Ramos (cell line): ENCODE results near the gene ASIC2.

Experiments
- in situ Hi-C: fragments of 300-500 bp; cut with MboI; formaldehyde crosslinking; loops from one replicate; pipeline ENCODE4 v1.14.3; 2022; ENCODE audit warnings: low sequenced_read_pairs; ENCODE audit not compliant: unreplicated experiment

The ASIC2 gene

GRCh38 chr17:33290253-33290652 lies 2.8 kb downstream of the ASIC2 start:
- in situ Hi-C loops: no loop called here

- in situ Hi-C loops: no loop called here
Measured at GRCh38 chr17:33288954-33289353, 4.1 kb downstream of the ASIC2 start.

- in situ Hi-C loops: no loop called here
Measured at GRCh38 chr17:33287096-33287725, 5.9 kb downstream of the ASIC2 start.

- in situ Hi-C loops: no loop called here
Measured at GRCh38 chr17:33285413-33285812, 7.7 kb downstream of the ASIC2 start.

- in situ Hi-C loops: no loop called here
Measured at GRCh38 chr17:33284022-33284421, 9.1 kb downstream of the ASIC2 start.

- in situ Hi-C loops: no loop called here
Measured at GRCh38 chr17:33280162-33280943, 12.7 kb downstream of the ASIC2 start.

GRCh38 chr17:33277436-33278100 lies 15.5 kb downstream of the ASIC2 start:
- in situ Hi-C loops: no loop called here

- in situ Hi-C loops: no loop called here
Measured at GRCh38 chr17:33273743-33274410, 19.2 kb downstream of the ASIC2 start.

GRCh38 chr17:33273271-33273670 lies 19.8 kb downstream of the ASIC2 start:
- in situ Hi-C loops: no loop called here

GRCh38 chr17:33272438-33272837 lies 20.7 kb downstream of the ASIC2 start:
- in situ Hi-C loops: no loop called here

GRCh38 chr17:33269337-33270060 lies 23.6 kb downstream of the ASIC2 start:
- in situ Hi-C loops: no loop called here

- in situ Hi-C loops: no loop called here
Measured at GRCh38 chr17:33267851-33268548, 25.1 kb downstream of the ASIC2 start.

GRCh38 chr17:33267271-33267790 lies 25.8 kb downstream of the ASIC2 start:
- in situ Hi-C loops: no loop called here

- in situ Hi-C loops: no loop called here
Measured at GRCh38 chr17:33266611-33267010, 26.5 kb downstream of the ASIC2 start.

GRCh38 chr17:33266116-33266515 lies 27.0 kb downstream of the ASIC2 start:
- in situ Hi-C loops: no loop called here

- in situ Hi-C loops: no loop called here
Measured at GRCh38 chr17:33263396-33263795, 29.7 kb downstream of the ASIC2 start.

GRCh38 chr17:33262266-33263123 lies 30.6 kb downstream of the ASIC2 start:
- in situ Hi-C loops: no loop called here

- in situ Hi-C loops: no loop called here
Measured at GRCh38 chr17:33261820-33262219, 31.3 kb downstream of the ASIC2 start.
